K562 (cell line): Measurements from ENCODE around the gene AAK1. TPM values are rescaled to one million over a fixed set of nuclear protein-coding genes. Genes with fewer than 3 reads are reported as not detected.

Source experiments
- ATAC-seq: fragments of 200-7000 bp; cut with Tn5 transposase; 3 replicates; pipeline ENCODE4 v1.9.1; 2020; ENCODE audit warnings: moderate library complexity
- BruUV-seq: library from RNA; stranded (reverse); fragments of 400-500 nt; replicated peaks from 2 replicates; lab custom pipeline; 2021; lab: Mats Ljungman, UMichigan
- CTCF ChIA-PET: fragments of 300-600 bp; formaldehyde crosslinking; extraction: SDS; loops from one replicate; lab custom pipeline; 2021; ENCODE audit warnings: low intra/inter-chr PET ratio; lab: Yijun Ruan, JAX
- POLR2A ChIA-PET: fragments of 300-600, 350-650 bp; sonication (Branson Sonifier 250); formaldehyde crosslinking; extraction: SDS; loops from one replicate; lab custom pipeline; 2021; ENCODE audit warnings: antibody characterized with exemption, inconsistent platforms; lab: Yijun Ruan, JAX
- DNase-seq, 4 experiments: peaks; one replicate each; pipeline versions ENCODE4 v3.0.0 to v3.0.0-alpha.2; 2011 to 2018; ENCODE audit warnings: low spot score in 3 of 4, mixed read lengths in 3 of 4; ENCODE audit errors: extremely low read depth in 1 of 4
- FAIRE-seq: peaks from 2 replicates; lab custom pipeline; 2011; peaks lifted over from hg19 to GRCh38; lab: Jason Lieb, UNC
- H2AFZ ChIP-seq: 2 replicates; pipeline ENCODE4 v1.6.0; 2011; ENCODE audit warnings: low read depth, low read length, control low read depth, inconsistent platforms
- H3K27ac ChIP-seq: fragments of 200-600 bp; 3 replicates; pipeline ENCODE4 v1.8.0; 2011; ENCODE audit warnings: low read depth, mild to moderate bottlenecking, control low read depth, inconsistent platforms, low read length, moderate library complexity, mixed read lengths; ENCODE audit errors: extremely low read depth
- H3K27me3 ChIP-seq, 2 experiments: fragments of 300-600 bp in 1 of 2; 2 replicates in 1 of 2; 3 replicates in 1 of 2; pipeline versions ENCODE4 v1.6.0 to v1.8.0; 2011; ENCODE audit warnings: inconsistent platforms in 2 of 2, low read length in 2 of 2, mild to moderate bottlenecking in 1 of 2, mixed read lengths in 1 of 2, moderate library complexity in 1 of 2; ENCODE audit not compliant: control insufficient read depth in 2 of 2, insufficient read depth in 2 of 2
- H3K36me3 ChIP-seq: fragments of 300-600 bp; 3 replicates; pipeline ENCODE4 v1.8.0; 2011; ENCODE audit warnings: mild to moderate bottlenecking, low read length, inconsistent platforms; ENCODE audit not compliant: control insufficient read depth, insufficient read depth
- H3K4me1 ChIP-seq, 2 experiments: fragments of 200-600 bp in 1 of 2; replicated peaks in 1 of 2; 2 replicates in 1 of 2; 3 replicates in 1 of 2; pipeline versions ENCODE4 v1.5.1 to v1.8.0; 2011; ENCODE audit warnings: inconsistent platforms in 2 of 2, low read length in 2 of 2, mild to moderate bottlenecking in 1 of 2, mixed read lengths in 1 of 2, moderate library complexity in 1 of 2; ENCODE audit not compliant: control insufficient read depth in 2 of 2, insufficient read depth in 2 of 2
- H3K4me2 ChIP-seq: 2 replicates; pipeline ENCODE4 v1.6.1; 2011; ENCODE audit warnings: low read length, control low read depth, inconsistent platforms, mixed read lengths; ENCODE audit not compliant: insufficient read depth
- H3K4me3 ChIP-seq: fragments of 200-600 bp; sonication (generic), shearing (Covaris generic); 2 replicates; pipeline ENCODE4 v1.5.1; 2016; ENCODE audit warnings: control low read depth, inconsistent platforms
- H3K79me2 ChIP-seq: fragments of 200-600 bp; 3 replicates; pipeline ENCODE4 v1.8.0; 2011; ENCODE audit warnings: low read length, inconsistent platforms; ENCODE audit not compliant: control insufficient read depth, insufficient read depth
- H3K9ac ChIP-seq, 2 experiments: 2 replicates each; pipeline versions ENCODE4 v1.6.0 to v1.6.1; 2011; ENCODE audit warnings: low read depth in 2 of 2, low read length in 2 of 2, control low read depth in 1 of 2, inconsistent platforms in 1 of 2, mild to moderate bottlenecking in 1 of 2, mixed read lengths in 1 of 2; ENCODE audit not compliant: insufficient read depth in 1 of 2
- H3K9me1 ChIP-seq: one replicate; pipeline ENCODE4 v1.6.0; 2011; ENCODE audit warnings: inconsistent platforms, mild to moderate bottlenecking, low read length, moderate library complexity; ENCODE audit not compliant: control insufficient read depth, insufficient read depth
- H3K9me3 ChIP-seq: replicated peaks from 2 replicates; pipeline ENCODE4 v1.5.1; 2011; ENCODE audit warnings: low read depth, low read length, inconsistent platforms; ENCODE audit not compliant: control insufficient read depth, insufficient read depth
- H4K20me1 ChIP-seq: replicated peaks from 2 replicates; pipeline ENCODE4 v1.6.1; 2011; ENCODE audit warnings: low read length, inconsistent platforms, mixed read lengths; ENCODE audit not compliant: control insufficient read depth, insufficient read depth
- CTCF ChIP-seq, 3 experiments: IDR thresholded peaks in 2 of 3; conservative IDR thresholded peaks in 1 of 3; 2 replicates each; pipeline ENCODE4 v1.5.1; 2011 to 2012; ENCODE audit warnings: low read length in 3 of 3, mild to moderate bottlenecking in 3 of 3, control low read depth in 2 of 3, improper control_type of control experiment in 1 of 3, inconsistent platforms in 1 of 3, low read depth in 1 of 3, mixed read lengths in 1 of 3, moderate library complexity in 1 of 3; ENCODE audit not compliant: insufficient read depth in 2 of 3
- ELF4 ChIP-seq: fragments of 450-650 bp; formaldehyde crosslinking; IDR thresholded peaks from 2 replicates; pipeline ENCODE4 v1.4.0; 2022; ENCODE audit warnings: missing genetic modification characterization
- PYGO2 ChIP-seq: fragments of 450-650 bp; IDR thresholded peaks from 2 replicates; pipeline ENCODE4 v1.6.1; 2016; ENCODE audit warnings: mild to moderate bottlenecking, missing genetic modification characterization, moderate library complexity, missing compliant biosample characterization
- RBFOX2 ChIP-seq: fragments of 200-400 bp; formaldehyde crosslinking; IDR thresholded peaks from 2 replicates; pipeline ENCODE4 v1.6.1; 2017; ENCODE audit warnings: low read depth, mild to moderate bottlenecking, low read length, moderate library complexity
- RBM25 ChIP-seq: fragments of 200-400 bp; formaldehyde crosslinking; IDR thresholded peaks from 2 replicates; pipeline ENCODE4 v1.6.1; 2018; ENCODE audit warnings: low read length, low read depth, moderate library complexity; ENCODE audit not compliant: severe bottlenecking
- SFPQ ChIP-seq: fragments of 200-400 bp; formaldehyde crosslinking; IDR thresholded peaks from 2 replicates; pipeline ENCODE4 v1.6.1; 2017; ENCODE audit warnings: mild to moderate bottlenecking, low read depth, low read length, moderate library complexity
- WGBS: fragments of 100-300 bp; shearing (Covaris generic); methylation state at CpG from one replicate; pipeline ENCODE4 v1.1.6; 2016; ENCODE audit warnings: low coverage, mixed read lengths; ENCODE audit not compliant: insufficient coverage; ENCODE audit errors: missing lambda C conversion rate; 5-methylcytosine and 5-hydroxymethylcytosine counted together
- in situ Hi-C: fragments of 300-500 bp; cut with MboI; formaldehyde crosslinking; loops from 4 replicates; pipeline ENCODE4 v1.15.0; 2018; ENCODE audit warnings: inconsistent platforms, mixed read lengths
- intact Hi-C: fragments of 100-400 bp; cut with micrococcal nuclease; formaldehyde crosslinking; loops from 2 replicates; pipeline ENCODE4 v1.14.2; 2022
- polyA plus RNA-seq, 8 experiments: library from polyadenylated mRNA; depleted of rRNA in 4 of 8; stranded (reverse) in 5 of 8; unstranded in 3 of 8; fragments of >200 nt; fragmentation: Nextera tagmentation in 2 of 8; fragmentation: Illumina TruSeq in 1 of 8; extraction: Ambion mirVana in 2 of 8; extraction: Trizol in 1 of 8; gene quantifications; 2 replicates each; pipeline versions ENCODE4 v1.2.1 to v1.2.3, GENCODE V29; 2011 to 2014; ENCODE audit warnings: inconsistent platforms in 1 of 8, missing spikeins in 1 of 8
- total RNA-seq, 7 experiments: library from RNA; depleted of rRNA in 6 of 7; stranded (reverse); fragments of >200 nt in 6 of 7; fragmentation: Illumina TruSeq in 2 of 7; extraction: Trizol in 2 of 7; gene quantifications; 2 replicates each; pipeline versions ENCODE4 v1.2.1 to v1.2.3, GENCODE V29; 2011 to 2021; ENCODE audit warnings: low replicate concordance in 1 of 7

Gene AAK1
- total and polyA plus RNA-seq, 9 of the 15 experiments (the other 6 are each of a cell fraction or from before 2014, with no cell fraction given): 0.89 to 17.1 (median 6.0) TPM

- no peak for TF ChIP-seq PYGO2 (tag)
- no peak for TF ChIP-seq ELF4 (CRISPR knock-in tag)
- TF ChIP-seq SFPQ: no peak
- TF ChIP-seq CTCF (IDR thresholded peaks at IDR 0.05 in 2 of 3, conservative IDR thresholded peaks at IDR 0.05 in 1 of 3; ENCODE audit: insufficient read depth in 2 of 3, low read depth in 1 of 3, low read length in 3 of 3): no peak
- no peak for TF ChIP-seq RBM25
- TF ChIP-seq RBFOX2: no peak
- in situ Hi-C loops (no loop called here), intact Hi-C loops (no loop called here)
- no peaks in the 10 kb centered on the region for H3K36me3 ChIP-seq
- no peak for ATAC-seq
- no peak overlapping the region for H3K4me3 ChIP-seq
- WGBS: 66% methylated on average over 3 of the region's 3 CpGs
- H3K4me2 ChIP-seq: no peak overlapping the region
- ChIA-PET CTCF (no interaction called here), POLR2A (interaction anchor here (0.6 to 1.5 kb wide), 3 partner anchors 9 to 1123 kb away, joined by 3 to 5 read pairs (median 3); no protein-coding TSS in a partner anchor)
- H3K27me3 ChIP-seq: no peaks in the 10 kb centered on the region
- H3K9me1 ChIP-seq: no peaks in the 10 kb centered on the region
- H2AFZ ChIP-seq: 0 out of 2 replicates have a peak overlapping the region, but pooled peaks have one; percentile 33
- H3K4me1 ChIP-seq: peaks cover 0 to 5% of the 10 kb centered on the region in 2 experiments; a peak in 1 of 5 replicates
- no peak overlapping the region for H3K9ac ChIP-seq
- no peaks in the 10 kb centered on the region for H3K79me2 ChIP-seq
- BruUV-seq: no TSS peak
- no peaks in the 10 kb centered on the region for H3K9me3 ChIP-seq
- FAIRE-seq: peak; percentile 11
- H3K27ac ChIP-seq: no peak overlapping the region
- DNase-seq: no peak
- no peaks in the 10 kb centered on the region; the same call in 1 of the 2 replicates for H4K20me1 ChIP-seq
These were observed 148.5 kb downstream of the AAK1 start for GRCh38 chr2:69495008-69495407.
